ENCODE measurements around the gene SBF2.

- TF ChIP-seq CTCF (IDR thresholded peaks at IDR 0.05) (no peak), POLR2A (IDR thresholded peaks at IDR 0.05) (no peak), EP300 (IDR thresholded peaks at IDR 0.05) (no peak), POLR2AphosphoS5 (IDR thresholded peaks at IDR 0.05) (no peak)
Observed at GRCh38 chr11:9858822-9859221, 435.2 kb downstream of the SBF2 start.
